ENCODE results near the gene HPS6.

HPS6 gene

DNA sequence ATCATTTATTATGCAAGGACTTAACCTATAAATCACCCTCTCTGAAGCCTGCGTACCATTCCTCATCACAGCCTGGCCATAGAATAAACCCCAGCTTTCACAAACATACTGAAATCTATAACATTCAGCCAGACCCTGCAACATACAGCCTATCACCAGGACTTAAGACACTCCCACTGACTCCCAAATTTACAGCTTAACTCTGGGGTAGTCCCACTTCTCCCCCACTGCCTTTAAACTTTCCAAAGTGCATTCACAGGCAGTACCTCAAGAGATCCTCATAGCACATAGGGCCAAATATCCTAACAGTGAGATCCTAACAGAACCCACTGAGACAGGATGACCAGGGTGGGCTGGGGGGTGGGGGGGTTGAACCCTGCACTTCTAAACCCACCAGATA is 51.5 kb downstream of the HPS6 start:
- Histone ChIP-seq H3K79me2 (ENCODE audit: insufficient read depth, low read length) (peaks cover 88% of the 10 kb centered on the region), H4K20me1 (ENCODE audit: insufficient read depth, low read length) (peaks cover 24% of the 10 kb centered on the region)

More for the DNA sequence above, 51.5 kb downstream of the HPS6 start:
- Histone ChIP-seq H3K4me2 (ENCODE audit: insufficient read depth, low read length) (peak overlapping the region; percentile 85), H3K36me3 (ENCODE audit: insufficient read depth, low read length) (peaks cover 2% of the 10 kb centered on the region; the same call in 1 of the 2 replicates), H3K4me1 (ENCODE audit: insufficient read depth, low read length) (peaks cover 79% of the 10 kb centered on the region), H2AFZ (ENCODE audit: low read depth, low read length) (no peak overlapping the region), H3K27ac (ENCODE audit: low read length) (peak overlapping the region; percentile 89), H3K9me3 (ENCODE audit: insufficient read depth, low read length, severe bottlenecking) (no peaks in the 10 kb centered on the region), H3K4me3 (ENCODE audit: low read depth in 1 of 2, low read length in 2 of 2) (peak overlapping the region in 1 of 2 experiments; percentile 91; a peak in 1 of 4 replicates), H3K27me3 (ENCODE audit: insufficient read depth, low read length, poor library complexity) (no peaks in the 10 kb centered on the region), H3K9ac (ENCODE audit: low read depth, low read length) (peak overlapping the region; percentile 89; the same call in 1 of the 2 replicates)
- TF ChIP-seq, protein P1, sequence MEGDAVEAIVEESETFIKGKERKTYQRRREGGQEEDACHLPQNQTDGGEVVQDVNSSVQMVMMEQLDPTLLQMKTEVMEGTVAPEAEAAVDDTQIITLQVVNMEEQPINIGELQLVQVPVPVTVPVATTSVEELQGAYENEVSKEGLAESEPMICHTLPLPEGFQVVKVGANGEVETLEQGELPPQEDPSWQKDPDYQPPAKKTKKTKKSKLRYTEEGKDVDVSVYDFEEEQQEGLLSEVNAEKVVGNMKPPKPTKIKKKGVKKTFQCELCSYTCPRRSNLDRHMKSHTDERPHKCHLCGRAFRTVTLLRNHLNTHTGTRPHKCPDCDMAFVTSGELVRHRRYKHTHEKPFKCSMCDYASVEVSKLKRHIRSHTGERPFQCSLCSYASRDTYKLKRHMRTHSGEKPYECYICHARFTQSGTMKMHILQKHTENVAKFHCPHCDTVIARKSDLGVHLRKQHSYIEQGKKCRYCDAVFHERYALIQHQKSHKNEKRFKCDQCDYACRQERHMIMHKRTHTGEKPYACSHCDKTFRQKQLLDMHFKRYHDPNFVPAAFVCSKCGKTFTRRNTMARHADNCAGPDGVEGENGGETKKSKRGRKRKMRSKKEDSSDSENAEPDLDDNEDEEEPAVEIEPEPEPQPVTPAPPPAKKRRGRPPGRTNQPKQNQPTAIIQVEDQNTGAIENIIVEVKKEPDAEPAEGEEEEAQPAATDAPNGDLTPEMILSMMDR (IDR thresholded peaks at IDR 0.05; ENCODE audit: borderline replicate concordance, extremely low read depth, low read length, poor library complexity, severe bottlenecking), result no peak
- TF ChIP-seq EZH2 (IDR thresholded peaks at IDR 0.05; ENCODE audit: borderline replicate concordance, low read depth, low read length, severe bottlenecking), result no peak
- ATAC-seq (ENCODE audit: insufficient read depth, low read depth) (no peak), DNase-seq (no peak)
